GM10847 (cell line): ENCODE measurements around the gene WDR70.

Experiments used
- POLR2A ChIP-seq: IDR thresholded peaks from 2 replicates; pipeline ENCODE4 v1.6.1; 2011; ENCODE audit not compliant: insufficient read length; ENCODE audit errors: extremely low read depth

The WDR70 gene

GRCh38 chr5:37771203-37771611, 392.1 kb downstream of the WDR70 start:
- no peak for TF ChIP-seq POLR2A

GRCh38 chr5:37771731-37772130, 392.6 kb downstream of the WDR70 start:
- TF ChIP-seq POLR2A, result no peak

- TF ChIP-seq POLR2A, result no peak
These were observed 393.1 kb downstream of the WDR70 start for GRCh38 chr5:37772255-37772654.

- no peak for TF ChIP-seq POLR2A
These were observed 394.7 kb downstream of the WDR70 start for GRCh38 chr5:37773809-37774208.

GRCh38 chr5:37774912-37775483, 395.9 kb downstream of the WDR70 start:
- no peak for TF ChIP-seq POLR2A

- TF ChIP-seq POLR2A, result no peak
These were observed 397.7 kb downstream of the WDR70 start for GRCh38 chr5:37776826-37777225.

- no peak for TF ChIP-seq POLR2A
These were observed 398.5 kb downstream of the WDR70 start for GRCh38 chr5:37777432-37778130.

GRCh38 chr5:37786416-37786815, 407.3 kb downstream of the WDR70 start:
- no peak for TF ChIP-seq POLR2A

GRCh38 chr5:37786862-37787519, 407.9 kb downstream of the WDR70 start:
- TF ChIP-seq POLR2A, result no peak

GRCh38 chr5:37787742-37788141, 408.6 kb downstream of the WDR70 start:
- no peak for TF ChIP-seq POLR2A

GRCh38 chr5:37789991-37790390, 410.9 kb downstream of the WDR70 start:
- no peak for TF ChIP-seq POLR2A

GRCh38 chr5:37791321-37791720, 412.2 kb downstream of the WDR70 start:
- TF ChIP-seq POLR2A, result no peak

GRCh38 chr5:37792975-37793631, 414.0 kb downstream of the WDR70 start:
- TF ChIP-seq POLR2A, result no peak

- TF ChIP-seq POLR2A, result no peak
These were observed 420.8 kb downstream of the WDR70 start for GRCh38 chr5:37799865-37800421.

GRCh38 chr5:37801521-37801920, 422.4 kb downstream of the WDR70 start:
- no peak for TF ChIP-seq POLR2A
